Activated CD4-positive, alpha-beta T cell treated with anti-CD3 and anti-CD28 coated beads, Interleukin-10, Interleukin-2, amounts not matched to agents 100 ng/mL and 50 ng/mL, durations not matched to agents 16 hours and 8 hours (primary cell): ENCODE measurements around the gene RUSC2.

Experiments used
- DNase-seq: peaks from one replicate; pipeline ENCODE4 v3.0.0-alpha.2; 2020

Gene RUSC2, protein sequence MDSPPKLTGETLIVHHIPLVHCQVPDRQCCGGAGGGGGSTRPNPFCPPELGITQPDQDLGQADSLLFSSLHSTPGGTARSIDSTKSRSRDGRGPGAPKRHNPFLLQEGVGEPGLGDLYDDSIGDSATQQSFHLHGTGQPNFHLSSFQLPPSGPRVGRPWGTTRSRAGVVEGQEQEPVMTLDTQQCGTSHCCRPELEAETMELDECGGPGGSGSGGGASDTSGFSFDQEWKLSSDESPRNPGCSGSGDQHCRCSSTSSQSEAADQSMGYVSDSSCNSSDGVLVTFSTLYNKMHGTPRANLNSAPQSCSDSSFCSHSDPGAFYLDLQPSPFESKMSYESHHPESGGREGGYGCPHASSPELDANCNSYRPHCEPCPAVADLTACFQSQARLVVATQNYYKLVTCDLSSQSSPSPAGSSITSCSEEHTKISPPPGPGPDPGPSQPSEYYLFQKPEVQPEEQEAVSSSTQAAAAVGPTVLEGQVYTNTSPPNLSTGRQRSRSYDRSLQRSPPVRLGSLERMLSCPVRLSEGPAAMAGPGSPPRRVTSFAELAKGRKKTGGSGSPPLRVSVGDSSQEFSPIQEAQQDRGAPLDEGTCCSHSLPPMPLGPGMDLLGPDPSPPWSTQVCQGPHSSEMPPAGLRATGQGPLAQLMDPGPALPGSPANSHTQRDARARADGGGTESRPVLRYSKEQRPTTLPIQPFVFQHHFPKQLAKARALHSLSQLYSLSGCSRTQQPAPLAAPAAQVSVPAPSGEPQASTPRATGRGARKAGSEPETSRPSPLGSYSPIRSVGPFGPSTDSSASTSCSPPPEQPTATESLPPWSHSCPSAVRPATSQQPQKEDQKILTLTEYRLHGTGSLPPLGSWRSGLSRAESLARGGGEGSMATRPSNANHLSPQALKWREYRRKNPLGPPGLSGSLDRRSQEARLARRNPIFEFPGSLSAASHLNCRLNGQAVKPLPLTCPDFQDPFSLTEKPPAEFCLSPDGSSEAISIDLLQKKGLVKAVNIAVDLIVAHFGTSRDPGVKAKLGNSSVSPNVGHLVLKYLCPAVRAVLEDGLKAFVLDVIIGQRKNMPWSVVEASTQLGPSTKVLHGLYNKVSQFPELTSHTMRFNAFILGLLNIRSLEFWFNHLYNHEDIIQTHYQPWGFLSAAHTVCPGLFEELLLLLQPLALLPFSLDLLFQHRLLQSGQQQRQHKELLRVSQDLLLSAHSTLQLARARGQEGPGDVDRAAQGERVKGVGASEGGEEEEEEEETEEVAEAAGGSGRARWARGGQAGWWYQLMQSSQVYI (N-terminal part only)

DNA sequence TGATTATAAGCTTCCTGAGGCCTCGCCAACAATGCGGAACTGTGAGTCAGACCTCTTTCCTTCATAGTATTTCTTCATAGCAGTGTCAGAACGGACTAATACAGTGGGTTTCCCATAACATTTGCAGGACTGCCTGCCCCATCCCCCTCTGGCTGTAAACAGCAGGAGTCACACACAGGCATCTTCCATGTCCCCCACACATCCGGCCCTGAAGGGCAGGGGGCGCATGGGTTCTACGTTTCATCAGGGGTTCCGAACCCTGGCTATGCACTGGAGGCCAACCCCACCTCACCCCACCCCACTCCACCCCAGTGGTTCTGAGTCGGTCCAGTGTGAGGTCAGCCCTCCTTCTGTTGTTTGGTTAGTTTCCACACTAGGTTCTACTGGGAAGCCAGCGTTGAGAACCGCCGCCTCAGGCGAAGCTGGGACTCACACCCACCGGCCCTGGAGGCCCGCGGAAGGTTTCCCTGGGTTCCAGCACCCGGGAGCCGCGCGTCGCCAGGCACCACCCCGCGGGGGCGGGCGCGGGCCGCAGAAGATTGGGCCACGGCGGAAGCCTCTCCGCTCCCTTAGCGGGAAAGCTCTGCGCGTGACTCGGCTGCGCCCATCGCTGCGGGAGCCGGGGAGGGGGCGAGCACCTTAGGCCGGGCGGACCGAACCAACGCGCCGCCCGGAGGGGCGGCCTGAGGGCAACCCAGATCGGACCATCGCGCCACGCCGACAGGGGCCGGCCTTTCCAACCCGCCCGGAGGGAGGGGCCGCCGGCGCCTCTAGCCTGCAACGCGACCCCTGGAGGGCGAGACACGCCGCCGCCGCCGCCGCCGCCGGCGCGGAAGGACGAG, at the start of gene RUSC2:
Gene RUSC2 (plus strand): TSS at position 799 of the 842 bp plus-strand sequence. CDS start 56,411 bp downstream, outside the sequence.
- DNase-seq, result peak; percentile 67

DNA sequence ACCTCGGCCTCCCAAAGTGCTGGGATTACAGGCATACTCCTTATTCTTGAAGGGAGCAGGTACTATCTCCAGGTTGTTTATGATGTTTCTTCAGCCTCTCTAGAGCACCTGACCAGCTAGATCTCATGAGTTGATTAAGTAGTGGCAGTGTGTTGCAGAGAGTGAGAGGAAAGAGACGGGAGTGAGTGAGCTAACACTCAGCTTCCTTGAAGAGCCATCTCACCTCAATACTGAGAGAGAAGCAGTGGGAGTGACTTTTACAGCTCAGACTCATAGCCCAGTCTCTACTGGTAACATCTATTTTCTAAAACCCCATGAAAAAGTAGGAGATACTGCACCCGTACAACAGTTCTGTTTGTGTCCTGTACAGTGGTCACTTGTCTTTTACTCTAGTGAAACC, 43.9 kb upstream of the RUSC2 start:
- DNase-seq, result no peak

DNA sequence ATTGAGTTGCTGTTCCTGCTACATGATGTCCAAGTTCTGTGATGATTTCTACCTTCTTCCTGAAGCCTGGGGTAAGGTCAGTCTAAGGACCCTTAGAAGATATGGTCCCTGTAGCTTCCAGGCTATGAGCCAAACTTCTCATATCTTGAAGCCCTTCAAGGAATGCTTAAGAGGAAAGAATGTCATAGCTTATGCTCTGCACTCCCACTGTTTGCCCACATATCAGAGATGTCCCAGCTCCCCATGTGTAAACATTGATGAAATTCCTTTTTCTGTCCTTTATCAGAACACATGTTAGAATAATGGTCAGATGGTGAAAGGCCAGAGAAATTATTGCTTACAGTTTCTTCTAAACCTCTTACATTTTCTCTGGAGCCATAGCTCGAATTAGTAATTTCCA, 41.4 kb upstream of the RUSC2 start:
- DNase-seq, result no peak

DNA sequence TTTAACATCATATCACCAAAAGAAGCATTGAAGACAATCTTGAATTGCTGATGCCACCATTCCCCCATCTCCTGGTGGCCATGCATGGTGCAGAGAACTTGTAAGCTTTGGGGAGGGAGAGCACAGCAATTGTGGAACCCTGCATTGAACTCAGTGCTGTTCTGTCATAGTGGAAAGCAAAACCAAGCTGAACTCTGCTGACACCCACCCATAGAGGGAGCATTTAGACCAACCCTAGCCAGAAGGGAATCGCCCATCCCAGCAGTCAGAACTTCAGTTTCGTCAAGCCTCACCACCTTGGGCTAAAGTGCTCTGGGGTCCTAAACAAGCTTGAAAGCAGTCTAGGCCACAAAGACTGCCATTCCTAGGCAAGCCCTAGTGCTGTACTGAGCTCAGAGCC, 37.4 kb upstream of the RUSC2 start:
- no peak for DNase-seq

DNA sequence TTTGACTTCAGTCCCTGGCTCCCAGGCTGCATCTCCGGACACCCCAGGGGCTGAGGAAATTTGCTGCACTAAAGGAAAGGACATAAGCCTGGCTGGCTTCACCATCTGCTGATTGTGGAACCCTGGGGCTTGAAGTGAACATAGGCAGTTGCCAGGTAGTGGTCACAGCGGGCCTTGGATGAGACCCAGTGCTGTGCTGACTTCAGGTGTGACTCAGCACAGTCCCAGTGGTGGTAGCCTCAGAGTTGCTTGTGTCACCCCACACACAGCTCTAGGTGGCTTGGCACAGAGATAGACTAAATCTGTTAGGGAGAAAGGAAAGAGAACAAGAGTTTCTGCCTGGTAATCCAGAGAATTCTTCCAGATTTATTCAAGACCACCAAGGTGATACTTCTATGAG, 36.1 kb upstream of the RUSC2 start:
- DNase-seq, result no peak

DNA sequence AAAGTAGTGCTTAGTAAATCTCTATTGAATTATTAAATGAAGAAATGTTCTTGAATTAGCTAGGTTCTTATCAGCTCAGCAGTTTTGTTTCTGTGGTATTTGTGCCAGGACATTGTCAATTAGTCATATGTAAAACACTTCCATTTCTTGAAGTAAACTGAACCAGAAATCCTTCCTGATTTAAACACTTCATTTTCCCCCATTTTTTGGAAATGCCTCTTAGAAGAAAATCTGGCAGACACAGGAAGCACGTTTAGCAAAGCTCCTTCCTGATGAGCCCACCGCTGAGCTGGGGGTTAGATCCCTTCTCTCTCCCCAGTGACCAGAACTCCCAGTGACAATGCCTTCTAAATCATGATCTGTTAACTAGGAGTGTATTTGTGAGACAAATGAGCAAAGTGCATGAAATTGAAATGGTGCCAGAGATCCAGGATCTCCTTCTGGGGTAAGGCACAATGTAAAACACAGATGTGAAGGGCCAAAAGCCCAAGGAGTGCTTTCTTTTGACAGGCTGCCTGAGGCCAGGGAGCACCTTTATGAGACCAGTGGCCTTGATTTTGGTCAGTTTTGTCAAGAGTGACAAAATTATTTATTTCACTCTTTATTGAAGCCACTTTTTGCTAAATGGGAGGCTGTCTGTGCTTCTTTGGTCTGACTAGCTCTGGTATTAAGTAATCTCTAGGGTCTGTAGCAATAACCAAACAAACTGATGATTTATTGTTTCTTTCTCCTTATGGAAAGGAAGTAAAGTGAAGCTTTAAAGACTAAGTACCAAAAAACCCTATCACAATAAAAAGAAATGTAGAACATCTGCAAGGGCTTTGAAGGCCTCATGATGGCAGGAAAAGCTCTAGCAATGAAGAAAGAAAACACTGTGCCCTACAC, 25.5 kb upstream of the RUSC2 start:
- no peak for DNase-seq

DNA sequence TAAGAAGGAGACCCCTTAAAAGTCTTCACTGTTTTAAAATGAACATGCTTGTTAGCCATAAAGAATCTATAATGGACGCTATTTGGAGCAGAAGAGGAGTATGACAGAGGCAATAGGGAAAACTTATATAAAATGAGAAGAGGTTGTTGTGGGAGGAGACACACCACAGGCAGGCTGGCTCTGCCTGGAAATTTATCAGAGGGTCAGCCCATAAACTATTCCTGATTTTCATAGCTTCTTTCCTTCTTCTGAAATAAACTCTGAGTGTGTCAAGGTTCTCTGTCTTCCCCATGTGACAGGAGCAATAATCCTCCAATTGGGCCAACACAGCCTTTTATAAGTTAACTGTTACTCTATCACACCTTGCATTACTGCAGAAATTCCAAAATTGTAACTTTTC, 19.6 kb upstream of the RUSC2 start:
- no peak for DNase-seq

DNA sequence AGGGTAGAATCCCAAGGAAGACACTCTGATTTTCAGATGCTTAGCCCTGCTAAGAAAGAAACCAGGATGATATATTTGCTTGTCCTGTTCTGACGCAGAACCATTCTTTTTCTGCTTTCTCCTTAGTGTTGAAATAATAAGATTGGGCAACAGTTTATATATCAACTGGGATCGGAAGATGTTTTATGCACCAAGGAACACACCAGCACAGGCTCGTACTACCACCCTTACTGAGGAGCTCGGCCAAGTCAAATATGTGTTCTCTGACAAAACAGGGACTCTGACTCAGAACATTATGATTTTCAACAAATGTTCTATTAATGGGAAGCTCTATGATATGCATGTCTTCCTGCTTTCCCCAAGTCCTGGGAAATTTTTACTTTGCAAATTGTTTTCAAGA, 19.0 kb upstream of the RUSC2 start:
- DNase-seq, result no peak

DNA sequence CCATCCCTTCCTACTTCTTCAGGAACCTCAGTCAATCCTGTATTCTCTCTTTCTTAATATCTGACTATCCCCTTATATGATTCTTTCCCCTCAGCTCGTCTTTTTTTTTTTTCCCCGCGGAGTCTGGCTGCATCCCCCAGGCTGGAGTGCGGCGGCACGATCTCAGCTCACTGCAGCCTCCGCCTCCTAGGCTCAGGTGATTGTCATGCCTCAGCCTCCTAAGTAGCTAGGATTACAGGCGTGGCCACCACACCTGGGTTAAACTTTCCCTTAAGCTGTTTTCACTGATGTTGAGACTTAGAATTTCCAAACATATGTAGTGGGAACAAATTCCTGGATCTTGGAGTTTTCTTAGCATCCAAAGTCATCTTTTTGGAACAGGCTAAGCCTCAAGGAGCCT, 13.3 kb upstream of the RUSC2 start:
- DNase-seq, result no peak

DNA sequence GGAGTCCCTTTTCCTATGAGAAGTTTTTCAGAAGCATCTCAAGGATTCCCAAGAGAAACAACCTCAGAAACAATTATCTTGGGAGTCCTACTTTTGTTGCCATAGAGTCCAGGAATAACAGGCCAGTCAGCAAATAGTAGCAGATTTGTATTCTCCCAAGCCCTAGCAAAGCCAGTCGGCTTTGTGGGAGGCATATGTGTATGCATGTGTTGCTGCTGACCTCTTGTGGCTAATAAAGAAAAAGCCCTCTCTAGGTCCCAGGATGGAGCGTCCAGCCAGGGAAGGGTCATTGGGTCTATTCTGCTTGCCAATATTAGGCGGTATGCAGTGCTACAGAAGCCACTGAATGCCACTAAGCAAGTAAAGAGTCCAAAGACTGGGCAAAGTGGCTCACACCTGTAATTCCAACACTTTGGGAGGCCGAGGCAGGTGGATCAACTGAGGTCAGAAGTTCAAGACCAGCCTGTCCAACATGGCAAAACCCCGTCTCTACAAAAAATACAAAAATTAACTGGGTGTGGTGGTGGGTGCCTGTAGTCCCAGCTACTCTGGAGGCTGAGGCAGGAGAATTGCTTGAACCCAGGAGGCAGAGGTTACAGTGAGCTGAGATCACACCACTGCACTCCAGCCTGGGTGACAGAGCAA, 12.6 kb upstream of the RUSC2 start:
- peak; percentile 57 for DNase-seq

DNA sequence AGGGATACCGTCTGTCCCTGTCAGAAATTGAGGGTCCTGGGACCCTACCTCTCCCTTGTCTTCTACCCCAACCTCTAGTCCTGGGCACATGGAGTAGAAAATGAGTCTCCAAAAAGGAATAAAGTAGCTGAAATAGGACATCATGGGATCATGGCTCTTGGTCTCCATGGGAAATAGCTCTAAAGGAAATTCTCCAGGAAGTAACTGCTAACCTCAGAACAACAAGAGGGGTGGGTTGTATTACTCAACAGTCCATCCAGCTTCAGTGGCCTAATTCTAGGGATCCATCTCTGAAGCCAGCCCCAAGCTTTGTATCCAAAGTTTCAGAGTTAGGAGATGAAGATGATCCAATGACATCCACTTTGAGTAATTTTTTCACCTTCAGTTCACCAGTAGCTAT, 11.0 kb upstream of the RUSC2 start:
- DNase-seq, result no peak

DNA sequence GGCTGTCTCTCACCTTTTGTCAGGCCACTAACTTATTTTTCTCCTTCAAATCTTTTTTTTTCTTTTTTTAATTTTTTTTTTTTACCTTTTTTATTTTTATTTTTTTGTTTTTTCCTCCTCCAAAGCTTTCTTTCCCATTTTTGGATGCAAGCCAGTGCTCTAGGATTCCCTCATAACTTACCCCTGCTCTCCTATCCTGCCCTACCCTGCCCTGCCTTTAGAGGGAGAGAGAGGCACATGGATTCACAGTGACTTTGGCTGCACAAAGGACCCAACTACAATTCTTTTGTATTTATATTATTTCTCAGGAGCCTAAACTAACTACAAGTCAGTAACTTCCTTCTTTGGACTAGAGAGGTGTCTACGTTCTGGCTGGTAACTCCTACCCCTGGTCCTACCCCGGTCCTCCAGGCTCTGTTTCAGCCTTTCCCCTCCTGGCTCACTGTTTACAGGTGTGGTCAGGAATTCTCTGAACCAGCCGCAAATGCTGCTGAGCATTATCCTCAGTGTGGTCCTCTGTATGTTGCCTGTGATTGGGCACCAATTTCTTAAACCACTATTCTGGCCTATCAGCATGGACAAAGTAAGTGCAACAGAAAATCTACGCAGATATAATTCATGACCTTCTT, 8.4 kb upstream of the RUSC2 start:
- DNase-seq, result peak; percentile 34

DNA sequence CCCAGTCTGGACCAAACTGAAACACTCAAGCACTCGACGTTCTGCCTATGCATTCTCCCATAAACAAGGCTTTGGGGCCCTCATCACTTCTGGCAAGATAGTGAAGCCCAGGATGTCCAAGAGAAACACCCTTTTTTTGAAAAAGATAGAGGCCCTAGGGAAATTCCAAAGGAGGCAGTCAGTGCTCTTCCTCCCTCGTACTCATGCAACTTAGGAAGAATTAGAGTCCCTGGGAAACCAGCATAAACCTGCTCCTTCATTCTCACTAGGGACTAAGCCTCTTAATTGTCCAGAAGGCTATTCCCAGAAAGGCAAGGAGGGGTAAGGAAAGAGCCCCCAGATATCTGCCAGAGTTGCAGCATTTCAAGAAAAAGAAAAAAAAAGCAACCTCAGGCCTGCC, 7.8 kb upstream of the RUSC2 start:
- DNase-seq, result no peak

DNA sequence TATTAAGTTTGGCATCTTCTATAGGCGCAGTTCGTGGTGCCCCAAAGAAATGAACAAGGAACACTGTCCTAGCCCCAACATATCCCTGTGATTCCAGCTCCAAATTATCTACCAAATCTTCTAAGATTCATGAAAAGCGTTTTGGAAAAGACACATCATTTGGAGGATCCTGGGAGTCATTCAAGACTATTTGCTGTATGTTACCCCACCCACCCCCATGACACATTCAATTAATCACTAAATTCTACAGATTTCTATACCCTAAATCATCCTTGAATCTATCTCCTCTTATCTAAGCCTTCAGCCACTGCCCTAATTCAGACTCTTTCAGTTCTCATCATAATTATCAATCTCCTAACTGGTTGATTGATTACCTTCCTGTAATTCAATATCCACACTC, 5.5 kb upstream of the RUSC2 start:
- no peak for DNase-seq

DNA sequence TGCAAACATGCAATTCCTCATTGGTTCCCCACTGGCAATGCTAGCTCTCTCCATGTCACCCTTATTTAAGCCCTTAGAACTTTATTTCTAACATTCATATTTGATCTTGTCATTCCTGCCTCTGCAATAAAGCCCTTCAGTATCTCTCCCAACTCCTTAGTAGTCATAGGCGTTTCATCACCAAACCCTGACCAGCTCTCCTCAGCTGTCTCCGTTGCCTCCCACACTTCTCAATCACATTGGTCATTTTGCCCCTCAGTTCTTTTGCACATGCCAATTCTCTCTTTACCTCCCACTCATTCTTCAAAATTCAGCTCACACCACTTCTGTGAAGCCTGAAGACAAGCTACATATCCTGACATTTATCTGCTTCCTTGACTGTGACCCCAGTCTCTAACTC, 2.8 kb upstream of the RUSC2 start:
- DNase-seq, result no peak

DNA sequence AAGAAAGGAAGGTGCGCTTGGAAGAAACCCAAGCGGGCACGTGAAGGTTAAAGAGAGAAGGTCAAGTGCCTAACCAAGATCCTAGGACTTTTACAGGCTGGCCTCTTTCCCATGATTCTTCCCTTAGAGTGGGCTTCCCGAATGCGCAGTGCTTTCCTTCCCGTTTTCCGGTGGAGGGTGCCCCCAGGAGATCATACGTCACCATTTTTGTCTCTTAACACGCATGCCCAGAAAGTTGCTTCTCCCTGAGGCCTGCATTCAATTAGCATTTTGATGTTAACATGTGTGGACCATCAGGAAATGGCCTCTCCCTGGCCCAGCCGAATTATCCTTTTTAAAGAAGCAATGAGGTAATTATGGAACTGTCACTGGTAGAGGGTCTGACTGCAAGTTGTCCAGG, 1.9 kb upstream of the RUSC2 start:
- no peak for DNase-seq

DNA sequence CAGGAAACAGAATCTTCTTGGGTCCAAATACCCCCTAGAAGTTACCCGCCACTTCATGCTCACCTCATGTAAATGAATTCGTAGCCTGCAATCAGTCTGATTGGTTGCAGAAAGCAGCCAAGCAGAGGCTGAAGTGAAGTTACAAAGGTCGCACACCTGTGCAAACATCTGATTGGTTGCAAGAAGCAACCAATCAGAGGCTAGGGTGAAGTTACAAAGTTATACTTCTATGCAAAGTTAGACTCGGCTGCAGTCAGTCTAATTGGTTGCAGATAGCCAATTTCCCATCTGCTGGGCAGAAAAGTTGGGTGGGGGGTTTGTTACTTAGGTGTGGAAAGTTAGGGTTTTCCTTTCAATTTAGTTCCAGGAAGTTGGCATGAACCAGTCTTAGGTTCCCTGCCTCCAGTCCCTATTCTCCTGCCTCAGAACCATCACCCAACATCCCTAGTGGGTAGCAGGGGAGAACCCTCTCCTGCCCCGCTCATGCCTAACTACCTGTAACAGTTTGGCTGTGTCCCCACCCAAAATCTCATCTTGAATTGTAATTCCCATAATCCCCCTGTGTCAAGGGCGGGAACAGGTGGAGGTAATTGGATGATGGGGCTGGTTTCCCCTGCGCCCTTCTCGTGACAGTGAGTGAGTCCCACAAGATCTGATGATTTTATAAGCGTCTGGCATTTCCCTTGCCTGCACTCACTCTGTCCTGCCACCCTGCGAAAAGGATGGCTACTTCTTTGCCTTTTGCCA, 1.2 kb upstream of the RUSC2 start:
- no peak for DNase-seq

DNA sequence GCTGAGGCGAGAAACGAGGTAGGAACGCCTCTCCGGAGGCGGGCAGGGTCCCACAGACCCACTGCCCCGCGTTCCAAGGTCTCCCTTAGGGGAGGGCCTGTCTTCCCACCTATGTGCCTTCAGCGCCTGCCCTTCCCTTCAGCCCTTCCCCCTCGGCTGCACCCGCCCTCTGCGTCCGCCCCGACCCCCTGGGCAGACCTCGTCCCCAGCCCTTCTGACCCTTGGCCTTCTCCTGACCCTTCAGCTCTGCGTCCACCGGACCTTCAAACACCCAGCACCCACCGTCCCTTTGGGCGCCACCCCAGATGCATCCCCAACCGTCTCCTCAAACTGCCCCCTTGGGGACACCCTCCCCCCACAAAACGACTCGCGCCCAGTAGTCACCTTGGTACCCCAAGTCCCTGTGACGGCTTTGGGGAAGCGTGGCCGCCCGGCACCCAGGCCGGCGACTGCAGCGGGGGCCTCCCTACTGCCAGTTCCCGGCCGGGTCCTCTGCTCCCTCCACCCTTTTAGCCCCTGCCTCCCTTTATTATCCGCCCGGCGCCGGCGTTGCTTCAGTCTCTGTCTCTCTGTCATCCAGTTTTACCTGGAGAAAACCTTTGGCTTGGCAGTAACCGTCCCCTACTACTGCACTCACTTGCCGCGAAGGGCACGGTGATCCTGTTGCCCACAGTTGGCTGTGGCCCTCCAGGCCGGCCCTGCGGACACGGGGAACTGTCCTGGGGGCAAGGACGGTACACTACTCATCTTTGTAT, 421 bp downstream of the RUSC2 start:
- DNase-seq, result no peak
